ENCODE data around the gene MLANA.

DNA sequence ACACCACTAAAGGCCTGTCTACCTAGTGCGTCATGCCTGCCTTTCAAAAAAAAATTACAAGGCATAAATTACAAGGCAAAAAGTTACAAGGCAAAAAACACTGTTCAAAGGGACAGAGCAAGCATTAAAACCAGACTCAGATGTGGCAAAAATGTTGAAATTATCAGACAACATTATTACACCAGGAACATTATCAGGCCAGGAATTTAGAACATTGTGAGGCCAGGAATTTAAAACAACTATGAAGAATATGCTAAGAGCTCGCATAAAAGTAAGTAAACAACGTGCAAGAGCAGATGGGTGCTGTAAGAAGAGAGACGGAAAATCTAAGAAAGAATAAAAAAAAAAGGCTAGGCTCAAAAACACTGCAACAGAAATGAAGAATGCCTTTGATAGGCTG is 18.2 kb upstream of the MLANA start:
- TF ChIP-seq, protein P1, sequence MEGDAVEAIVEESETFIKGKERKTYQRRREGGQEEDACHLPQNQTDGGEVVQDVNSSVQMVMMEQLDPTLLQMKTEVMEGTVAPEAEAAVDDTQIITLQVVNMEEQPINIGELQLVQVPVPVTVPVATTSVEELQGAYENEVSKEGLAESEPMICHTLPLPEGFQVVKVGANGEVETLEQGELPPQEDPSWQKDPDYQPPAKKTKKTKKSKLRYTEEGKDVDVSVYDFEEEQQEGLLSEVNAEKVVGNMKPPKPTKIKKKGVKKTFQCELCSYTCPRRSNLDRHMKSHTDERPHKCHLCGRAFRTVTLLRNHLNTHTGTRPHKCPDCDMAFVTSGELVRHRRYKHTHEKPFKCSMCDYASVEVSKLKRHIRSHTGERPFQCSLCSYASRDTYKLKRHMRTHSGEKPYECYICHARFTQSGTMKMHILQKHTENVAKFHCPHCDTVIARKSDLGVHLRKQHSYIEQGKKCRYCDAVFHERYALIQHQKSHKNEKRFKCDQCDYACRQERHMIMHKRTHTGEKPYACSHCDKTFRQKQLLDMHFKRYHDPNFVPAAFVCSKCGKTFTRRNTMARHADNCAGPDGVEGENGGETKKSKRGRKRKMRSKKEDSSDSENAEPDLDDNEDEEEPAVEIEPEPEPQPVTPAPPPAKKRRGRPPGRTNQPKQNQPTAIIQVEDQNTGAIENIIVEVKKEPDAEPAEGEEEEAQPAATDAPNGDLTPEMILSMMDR (IDR thresholded peaks at IDR 0.05): no peak
- TF ChIP-seq POLR2AphosphoS5 (IDR thresholded peaks at IDR 0.05): no peak
